ENCODE measurements around the gene LTBP4. TPM values are rescaled to one million over a fixed set of nuclear protein-coding genes. Genes with fewer than 3 reads are reported as not detected.

Gene LTBP4
- total and polyA plus RNA-seq, 2 donors (not counting 3 experiments of a cell fraction or from before 2014, with no cell fraction given) = 25.9 to 38.0 TPM

GRCh38 chr19:40571005-40571318 lies 30.2 kb upstream of the LTBP4 start:
- FAIRE-seq = no peak
- CTCF ChIA-PET = interaction anchor here (0.6 to 3.6 kb wide), 14 partner anchors 15 to 431 kb away, joined by 3 to 16 read pairs (median 5); no protein-coding TSS in a partner anchor
- Histone ChIP-seq H3K27ac (ENCODE audit: insufficient read depth, low read depth, low read length) (no peak overlapping the region), H3K27me3 (ENCODE audit: control insufficient read depth in 2 of 2, insufficient read depth in 2 of 2, low read length in 2 of 2) (peaks cover 21 to 22% of the 10 kb centered on the region in 2 experiments), H3K4me3 (replicated peaks in 1 of 3; ENCODE audit: insufficient read depth in 1 of 3, low read depth in 1 of 3, low read length in 3 of 3) (no peak overlapping the region), H3K9me1 (replicated peaks; ENCODE audit: control insufficient read depth, extremely low read depth, insufficient read depth, low read length) (no peaks in the 10 kb centered on the region), H3K36me3 (ENCODE audit: control insufficient read depth in 2 of 2, extremely low read depth in 1 of 2, insufficient read depth in 2 of 2, low read length in 2 of 2) (no peaks in the 10 kb centered on the region), H3K4me1 (ENCODE audit: control insufficient read depth, extremely low read depth, insufficient read depth, low read length) (peaks cover 5% of the 10 kb centered on the region), H3K4me2 (ENCODE audit: insufficient read depth, low read length) (no peak overlapping the region), H3K9me3 (replicated peaks; ENCODE audit: control insufficient read depth, insufficient read depth, low read length) (no peaks in the 10 kb centered on the region), H3K9ac (replicated peaks; ENCODE audit: extremely low read depth, insufficient read depth, low read length) (no peak overlapping the region), H2AFZ (ENCODE audit: low read depth, low read length) (peak overlapping the region; percentile 3), H3K79me2 (ENCODE audit: control insufficient read depth, insufficient read depth, low read length) (no peaks in the 10 kb centered on the region), H4K20me1 (replicated peaks; ENCODE audit: control insufficient read depth, extremely low read depth, insufficient read depth, low read length) (no peaks in the 10 kb centered on the region)
- no peak for DNase-seq (ENCODE audit: low read depth, low spot score)
- intact Hi-C loops (cut with micrococcal nuclease) = loop anchor here (2.0 kb wide), 1 partner anchor 22 kb away; no protein-coding TSS in a partner anchor
- dilution Hi-C loops (cut with MboI; ENCODE audit: extremely low pct_ligation_motif_present, low sequenced_read_pairs) = no loop called here
- POLR2A ChIA-PET = interaction anchor here (0.8 to 1.4 kb wide), 3 partner anchors 32 to 106 kb away, joined by 3 to 5 read pairs (median 4); no protein-coding TSS in a partner anchor
- BruUV-seq (replicated peaks) = no TSS peak
- TF ChIP-seq MYC (IDR thresholded peaks at IDR 0.05; ENCODE audit: low read depth, low read length) = no peak
- TF ChIP-seq, protein P1, sequence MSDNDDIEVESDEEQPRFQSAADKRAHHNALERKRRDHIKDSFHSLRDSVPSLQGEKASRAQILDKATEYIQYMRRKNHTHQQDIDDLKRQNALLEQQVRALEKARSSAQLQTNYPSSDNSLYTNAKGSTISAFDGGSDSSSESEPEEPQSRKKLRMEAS (IDR thresholded peaks at IDR 0.05; ENCODE audit: insufficient read depth, insufficient read length) = no peak
- TF ChIP-seq POLR2AphosphoS5 (IDR thresholded peaks at IDR 0.05; ENCODE audit: insufficient read depth, low read depth, low read length) = no peak
- no peak for TF ChIP-seq POLR2A (IDR thresholded peaks at IDR 0.05; ENCODE audit: low read depth, low read length)
- no peak for TF ChIP-seq FOS (IDR thresholded peaks at IDR 0.05; ENCODE audit: borderline replicate concordance, insufficient read depth, low read length)
- TF ChIP-seq, protein P2, sequence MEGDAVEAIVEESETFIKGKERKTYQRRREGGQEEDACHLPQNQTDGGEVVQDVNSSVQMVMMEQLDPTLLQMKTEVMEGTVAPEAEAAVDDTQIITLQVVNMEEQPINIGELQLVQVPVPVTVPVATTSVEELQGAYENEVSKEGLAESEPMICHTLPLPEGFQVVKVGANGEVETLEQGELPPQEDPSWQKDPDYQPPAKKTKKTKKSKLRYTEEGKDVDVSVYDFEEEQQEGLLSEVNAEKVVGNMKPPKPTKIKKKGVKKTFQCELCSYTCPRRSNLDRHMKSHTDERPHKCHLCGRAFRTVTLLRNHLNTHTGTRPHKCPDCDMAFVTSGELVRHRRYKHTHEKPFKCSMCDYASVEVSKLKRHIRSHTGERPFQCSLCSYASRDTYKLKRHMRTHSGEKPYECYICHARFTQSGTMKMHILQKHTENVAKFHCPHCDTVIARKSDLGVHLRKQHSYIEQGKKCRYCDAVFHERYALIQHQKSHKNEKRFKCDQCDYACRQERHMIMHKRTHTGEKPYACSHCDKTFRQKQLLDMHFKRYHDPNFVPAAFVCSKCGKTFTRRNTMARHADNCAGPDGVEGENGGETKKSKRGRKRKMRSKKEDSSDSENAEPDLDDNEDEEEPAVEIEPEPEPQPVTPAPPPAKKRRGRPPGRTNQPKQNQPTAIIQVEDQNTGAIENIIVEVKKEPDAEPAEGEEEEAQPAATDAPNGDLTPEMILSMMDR (IDR thresholded peaks at IDR 0.05; ENCODE audit: extremely low read depth in 1 of 2, insufficient read depth in 1 of 2, low read depth in 1 of 2, low read length in 2 of 2) = no peak
- no peak for TF ChIP-seq EZH2 (IDR thresholded peaks at IDR 0.05; ENCODE audit: borderline replicate concordance, low read depth, low read length, severe bottlenecking)
- no peak for TF ChIP-seq GATA2 (IDR thresholded peaks at IDR 0.05; ENCODE audit: insufficient read depth, insufficient read length, low read depth, low read length)
- TF ChIP-seq JUN (IDR thresholded peaks at IDR 0.05; ENCODE audit: borderline replicate concordance, insufficient read depth, insufficient read length, low read depth) = no peak

All from endothelial cell of umbilical vein (primary cell).